Stimulated activated CD4-positive, alpha-beta T cell treated with anti-CD3 and anti-CD28 coated beads, Interleukin-2, amount 100 ng/mL, for 48 hours (primary cell): Measurements from ENCODE around the gene XRRA1.

ENCODE experiments used
- DNase-seq, 2 donors: peaks; one replicate each; pipeline ENCODE4 v3.0.0-alpha.2; 2020

XRRA1 gene

DNA sequence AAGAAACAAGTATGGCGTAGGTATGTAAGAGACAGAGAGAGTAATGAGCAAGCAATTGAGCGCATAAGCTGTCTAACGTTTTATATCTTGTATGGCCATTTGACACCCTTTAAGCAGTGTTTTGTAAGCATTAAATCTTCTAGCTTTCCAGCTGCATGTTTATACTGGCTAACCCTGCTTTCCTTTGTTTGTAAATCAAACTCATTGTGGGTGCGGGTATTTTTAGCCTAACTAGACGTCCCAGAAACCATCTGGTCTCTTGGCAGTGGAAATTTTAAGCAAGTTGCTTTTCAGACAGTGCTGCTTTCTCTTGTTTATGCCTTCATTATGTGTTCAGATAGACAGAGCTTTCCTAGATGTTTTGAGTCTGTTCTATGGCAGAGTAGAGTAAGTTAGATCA is 126.7 kb downstream of the XRRA1 start:
- DNase-seq, result no peak

DNA sequence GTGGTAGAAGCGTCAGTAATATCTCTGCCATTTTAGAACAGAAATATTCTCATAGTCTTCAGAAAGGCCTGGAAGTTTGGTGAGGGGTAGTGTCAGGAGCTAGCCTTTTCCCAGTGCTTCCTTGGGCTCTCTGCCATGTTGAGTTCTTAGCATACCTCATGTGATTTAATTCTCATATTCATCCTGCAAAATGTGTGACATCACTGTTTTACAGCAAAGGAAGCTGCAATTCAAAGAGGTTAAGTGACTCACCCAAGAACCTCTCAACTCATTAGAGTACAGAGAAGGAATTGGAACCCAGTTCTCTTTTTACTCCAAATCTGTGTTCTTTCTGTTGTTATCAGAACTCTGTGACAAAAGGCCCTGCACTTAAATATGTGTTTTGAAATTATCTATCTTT is 128.1 kb downstream of the XRRA1 start:
- DNase-seq, result no peak

DNA sequence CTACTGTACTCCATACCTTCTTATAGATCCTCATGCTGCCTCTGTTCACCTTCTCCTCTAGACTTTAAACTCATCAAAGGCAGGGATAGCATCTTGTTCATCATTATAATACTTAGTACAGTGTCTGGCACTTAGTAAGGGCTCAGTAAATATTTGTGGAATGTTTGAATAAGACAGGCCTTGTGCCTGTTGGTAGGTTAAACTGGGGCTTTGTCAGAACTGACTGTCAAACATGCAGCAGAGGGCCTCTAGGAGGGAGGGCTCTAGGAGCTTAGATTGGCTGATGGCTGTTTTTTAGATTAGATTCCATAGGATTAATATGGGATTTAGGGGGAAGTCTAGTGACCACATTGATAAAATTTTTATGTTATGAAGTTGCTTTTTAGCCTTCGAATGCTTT is 129.5 kb downstream of the XRRA1 start:
- no peak for DNase-seq

DNA sequence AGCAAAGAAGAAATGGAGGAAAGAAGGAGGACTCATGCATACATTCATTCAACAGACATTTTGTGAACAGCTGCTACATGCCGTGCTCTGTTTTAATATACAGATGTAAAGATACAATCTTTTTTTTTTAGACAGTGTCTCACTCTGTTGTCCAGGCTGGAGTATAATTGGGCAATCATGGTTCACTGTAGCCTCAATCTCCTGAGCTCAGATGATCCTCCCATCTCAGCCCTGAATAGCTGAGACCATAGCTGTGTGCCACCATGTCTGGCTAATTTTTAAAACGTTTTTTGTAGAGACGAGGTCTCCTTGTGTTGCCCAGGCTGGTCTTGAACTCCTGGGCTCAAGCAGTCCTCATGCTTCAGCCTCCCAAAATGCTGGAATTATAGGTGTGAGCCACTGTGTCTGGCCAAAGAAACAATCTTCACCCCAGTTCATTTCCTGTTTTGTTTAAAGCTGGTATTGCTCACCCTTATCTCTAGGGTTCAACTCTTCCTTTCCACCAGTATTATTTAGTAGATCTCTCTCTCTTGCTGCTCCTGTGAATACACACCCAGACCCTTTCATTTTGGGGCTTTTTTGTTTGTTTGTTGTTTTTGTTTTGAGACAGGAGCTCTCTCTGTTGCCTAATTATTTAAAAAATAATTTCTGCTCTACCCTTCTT is 130.5 kb downstream of the XRRA1 start:
- no peak for DNase-seq

DNA sequence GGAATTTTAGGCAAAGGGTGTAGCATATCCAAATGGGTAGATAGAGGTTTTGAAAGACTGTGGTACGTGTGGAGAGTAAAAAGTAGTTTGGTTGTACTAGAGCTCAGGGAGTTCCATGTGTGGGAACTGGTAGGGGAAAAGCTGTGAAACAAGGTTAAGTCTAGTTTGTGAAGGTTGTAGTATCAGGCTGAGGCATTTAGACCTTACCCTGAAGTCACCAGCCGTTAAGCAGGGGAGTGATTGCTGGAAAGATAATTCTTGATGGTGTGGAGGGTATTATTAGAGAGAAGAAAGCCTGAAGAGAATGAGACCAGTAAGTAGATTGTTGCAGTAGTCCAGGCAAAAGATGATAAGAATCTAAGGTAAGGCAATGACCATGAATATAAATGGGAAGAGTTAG is 132.2 kb downstream of the XRRA1 start:
- DNase-seq, result no peak

DNA sequence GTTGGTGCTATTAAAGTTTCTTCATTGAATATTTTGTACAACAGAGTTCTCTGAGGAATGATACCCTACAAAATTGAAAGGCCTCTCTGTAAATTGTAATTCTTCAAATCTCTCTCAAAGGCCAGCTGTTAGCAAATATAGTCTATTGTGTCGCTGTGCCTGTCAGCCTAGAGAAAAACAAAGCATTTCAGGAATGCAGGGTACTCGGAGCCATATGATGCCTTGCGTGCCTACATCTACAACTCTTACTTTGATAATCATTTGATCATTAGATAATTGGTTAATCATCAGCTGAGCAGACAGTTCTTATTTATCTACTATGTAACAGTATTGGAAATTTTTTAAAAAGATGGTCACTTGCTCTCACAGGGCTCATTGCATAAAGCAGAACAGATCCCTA is 132.9 kb downstream of the XRRA1 start:
- no peak for DNase-seq

DNA sequence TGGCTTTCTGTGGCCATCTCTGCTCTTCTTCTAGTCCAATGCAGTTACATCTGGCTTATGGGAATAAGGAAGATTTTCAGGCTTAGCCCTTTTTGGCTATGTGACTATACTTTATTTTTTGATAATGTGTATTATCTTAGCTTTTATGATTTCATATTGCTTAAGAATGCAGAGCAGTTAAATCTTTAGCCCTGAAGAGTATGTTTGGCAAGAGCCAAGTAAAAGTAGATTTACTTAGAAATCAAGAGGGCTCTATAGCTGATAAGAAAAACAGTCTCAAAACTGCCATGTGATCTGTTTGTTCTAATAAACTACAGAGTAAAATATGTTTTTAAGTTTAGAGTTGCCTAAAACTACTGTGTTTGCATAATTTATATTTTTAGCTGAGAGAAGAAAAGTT is 139.1 kb downstream of the XRRA1 start:
- DNase-seq, result no peak

DNA sequence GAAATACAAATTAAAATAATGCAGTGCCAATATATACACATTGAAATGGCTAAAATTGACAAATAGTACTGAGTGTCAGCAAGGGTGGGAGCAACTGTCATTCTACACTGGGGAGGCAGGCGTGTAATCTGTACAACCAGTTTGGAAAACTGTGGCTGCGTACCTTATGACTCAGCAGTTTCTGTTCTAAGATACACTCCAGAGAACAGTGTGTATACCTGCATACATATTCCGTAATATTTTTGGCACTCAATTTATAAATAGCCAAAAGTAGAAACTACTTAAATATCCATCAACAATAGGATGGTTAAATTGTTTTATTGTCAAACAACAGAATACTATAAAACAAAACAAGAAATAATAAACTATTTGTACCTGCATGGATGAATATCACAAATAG is 142.6 kb downstream of the XRRA1 start:
- DNase-seq, result no peak

DNA sequence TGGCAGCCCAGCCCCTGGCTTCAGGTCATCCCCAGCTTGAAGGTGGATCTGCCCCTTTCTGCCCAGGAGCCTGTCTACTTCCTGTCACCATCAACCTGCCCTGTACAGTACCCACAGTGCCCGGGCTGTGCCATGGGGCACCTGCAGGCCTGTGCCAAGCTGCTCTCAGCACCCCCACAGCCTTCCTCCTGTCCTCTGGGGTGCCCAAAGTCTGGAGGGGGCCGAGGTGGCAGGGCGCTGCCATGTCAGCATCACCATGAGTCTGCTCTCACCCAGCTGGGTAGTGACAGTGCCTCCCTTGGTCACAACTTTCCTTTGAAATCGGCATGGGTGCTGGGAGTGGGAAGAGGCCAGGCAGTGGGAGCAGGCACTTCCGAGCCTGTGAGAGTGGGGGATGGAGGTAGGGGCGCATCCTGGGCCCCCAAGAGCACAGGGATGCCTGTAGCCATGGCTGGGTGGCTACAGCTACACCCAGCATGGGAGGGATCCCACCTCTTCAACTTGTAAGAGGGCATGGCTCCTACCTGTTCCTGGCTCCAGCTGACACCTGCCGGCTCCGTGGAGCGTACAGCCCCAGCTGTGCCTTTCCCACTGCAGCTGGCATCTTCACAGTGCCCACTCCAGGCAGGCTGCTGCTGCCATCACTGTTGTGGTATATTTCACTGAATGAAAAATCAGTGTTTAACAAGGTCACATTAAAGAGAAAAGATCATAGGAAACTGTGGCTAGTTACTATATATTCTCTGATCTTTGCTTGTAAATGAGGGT is 157.4 kb downstream of the XRRA1 start:
- no peak for DNase-seq
